Naive thymus-derived CD4-positive, alpha-beta T cell (primary cell): ENCODE data around the gene SOHLH1. TPM values are rescaled to one million over a fixed set of nuclear protein-coding genes. Genes with fewer than 3 reads are reported as not detected.

Experiments used
- ATAC-seq: fragments of 150-1000 bp; cut with Tn5 transposase; 2 replicates; pipeline ENCODE4 v1.10.0; 2021; ENCODE audit warnings: mild to moderate bottlenecking, moderate library complexity
- CTCF ChIA-PET: fragments of 350-600 bp; sonication (Branson Sonifier 250); formaldehyde crosslinking; loops from one replicate; lab custom pipeline; 2021; ENCODE audit warnings: antibody characterized with exemption; lab: Charles Lee
- POLR2A ChIA-PET: fragments of 350-600 bp; sonication (Branson Sonifier 250); formaldehyde crosslinking; loops from one replicate; lab custom pipeline; 2021; ENCODE audit warnings: antibody characterized with exemption, inconsistent platforms; lab: Charles Lee
- DNase-seq, 9 donors: peaks; one replicate each; pipeline versions ENCODE4 v3.0.0 to v3.0.0-alpha.2; 2020 to 2022; ENCODE audit warnings: mixed read lengths in 1 of 9
- H3K27ac ChIP-seq: one replicate; pipeline ENCODE4 v1.7.0; 2013; ENCODE audit warnings: mild to moderate bottlenecking, low read depth, low read length, moderate library complexity
- H3K27me3 ChIP-seq, 2 donors: one replicate each; pipeline ENCODE4 v1.7.0; 2013; ENCODE audit warnings: low read length in 2 of 2, mild to moderate bottlenecking in 2 of 2, moderate library complexity in 2 of 2; ENCODE audit not compliant: control insufficient read depth in 2 of 2, insufficient read depth in 2 of 2
- H3K36me3 ChIP-seq, 3 experiments: 1 replicate in 2 of 3; 2 replicates in 1 of 3; pipeline ENCODE4 v1.7.0; 2013; ENCODE audit warnings: low read length in 3 of 3, mild to moderate bottlenecking in 3 of 3, moderate library complexity in 1 of 3; ENCODE audit not compliant: insufficient read depth in 3 of 3, control insufficient read depth in 2 of 3
- H3K4me1 ChIP-seq, 2 donors: one replicate each; pipeline ENCODE4 v1.7.0; 2013; ENCODE audit warnings: low read length in 2 of 2, mild to moderate bottlenecking in 2 of 2, moderate library complexity in 1 of 2; ENCODE audit not compliant: control insufficient read depth in 2 of 2, insufficient read depth in 2 of 2
- H3K4me3 ChIP-seq: 2 replicates; pipeline ENCODE4 v1.7.0; 2013; ENCODE audit warnings: mild to moderate bottlenecking, low read length
- H3K9me3 ChIP-seq, 3 experiments: 1 replicate in 2 of 3; 2 replicates in 1 of 3; pipeline ENCODE4 v1.7.0; 2013; ENCODE audit warnings: low read length in 3 of 3; ENCODE audit not compliant: control insufficient read depth in 2 of 3
- H3K27ac Mint-ChIP-seq, 9 donors: one replicate each; pipeline ENCODE4 v1.8.0; 2020 to 2022; ENCODE audit warnings: mixed read lengths in 9 of 9, mild to moderate bottlenecking in 8 of 9, moderate library complexity in 5 of 9, inconsistent platforms in 2 of 9
- H3K27me3 Mint-ChIP-seq, 5 donors: one replicate each; pipeline ENCODE4 v1.8.0; 2021 to 2022; ENCODE audit warnings: mixed read lengths in 5 of 5, mild to moderate bottlenecking in 1 of 5
- H3K36me3 Mint-ChIP-seq, 5 donors: one replicate each; pipeline ENCODE4 v1.8.0; 2020 to 2022; ENCODE audit warnings: mixed read lengths in 5 of 5, mild to moderate bottlenecking in 3 of 5, inconsistent platforms in 1 of 5
- H3K4me1 Mint-ChIP-seq, 7 donors: one replicate each; pipeline ENCODE4 v1.8.0; 2020 to 2022; ENCODE audit warnings: mixed read lengths in 7 of 7, mild to moderate bottlenecking in 3 of 7, inconsistent platforms in 1 of 7
- H3K4me3 Mint-ChIP-seq, 10 donors: one replicate each; pipeline ENCODE4 v1.8.0; 2020 to 2022; ENCODE audit warnings: mild to moderate bottlenecking in 10 of 10, mixed read lengths in 10 of 10, moderate library complexity in 6 of 10, inconsistent platforms in 2 of 10
- H3K9me3 Mint-ChIP-seq, 11 donors: one replicate each; pipeline ENCODE4 v1.8.0; 2020 to 2022; ENCODE audit warnings: mixed read lengths in 11 of 11, mild to moderate bottlenecking in 4 of 11, inconsistent platforms in 1 of 11, moderate library complexity in 1 of 11
- intact Hi-C, 2 donors: fragments of 100-400 bp; cut with micrococcal nuclease; formaldehyde crosslinking; loops; one replicate each; pipeline ENCODE4 v1.15.1; 2023
- polyA plus RNA-seq, 2 donors: library from polyadenylated mRNA; unstranded; fragments of 300-500 nt; fragmentation: Illumina TruSeq; gene quantifications; one replicate each; pipeline ENCODE4 v1.2.3, GENCODE V29; 2021
- total RNA-seq, 6 experiments: library from RNA in 5 of 6; stranded (reverse) in 5 of 6; gene quantifications; 1 replicate in 5 of 6; 2 replicates in 1 of 6; pipeline ENCODE4 v1.2.3 and lab custom pipeline; 2021 to 2026

Gene SOHLH1
- total and polyA plus RNA-seq, 7 experiments from 2014 or later, result not detected

DNA sequence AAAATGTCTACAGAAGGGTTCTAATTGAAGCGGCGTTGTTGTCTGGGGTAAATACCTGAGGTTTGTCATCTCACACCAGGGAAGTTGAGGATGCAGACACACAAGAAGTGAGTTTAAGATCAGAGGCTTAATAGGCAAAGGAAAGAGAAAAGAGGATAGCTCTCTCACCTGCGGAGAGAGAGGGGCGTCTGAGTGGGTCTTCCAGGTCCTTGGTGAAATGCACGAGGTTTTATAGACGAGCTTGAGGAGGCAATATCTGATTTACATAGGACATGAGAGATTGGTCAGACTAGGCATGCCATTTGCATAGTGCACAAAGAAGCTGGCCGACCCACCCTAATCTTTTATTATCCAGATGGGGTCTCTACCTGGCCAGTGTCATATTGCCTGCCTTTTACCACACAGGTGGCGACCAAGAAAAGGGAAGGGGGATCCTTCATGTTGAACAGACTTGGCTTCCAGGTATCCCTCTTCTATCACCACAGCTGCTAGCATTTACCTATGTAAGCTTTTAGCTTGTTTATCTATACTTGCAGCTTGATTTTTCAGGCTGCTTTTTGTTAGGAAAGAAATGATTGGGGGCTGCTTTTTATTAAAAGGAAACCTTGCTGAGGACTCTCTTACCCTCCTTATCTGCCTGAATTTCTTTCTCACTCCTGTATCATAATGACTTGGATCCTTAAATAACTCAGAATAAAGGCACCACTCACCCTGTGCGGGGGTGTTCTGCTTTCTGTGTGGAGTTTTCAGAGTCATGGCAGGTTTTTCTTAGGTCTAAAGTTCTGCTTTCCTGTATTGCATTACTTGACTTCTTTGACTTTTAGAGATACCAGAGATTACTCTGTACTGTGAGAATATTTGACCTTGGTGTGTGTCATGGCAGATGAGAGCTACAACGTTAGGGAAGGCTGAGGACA lies 50.5 kb downstream of the SOHLH1 start:
- POLR2A ChIA-PET, result no interaction called here
- Mint-ChIP-seq H3K4me3 (no peak overlapping the region), H3K4me1 (no peaks in the 10 kb centered on the region), H3K27ac (no peak overlapping the region), H3K27me3 (peaks cover 0 to 28% (median 11%) of the 10 kb centered on the region in 5 donors), H3K9me3 (peaks cover 23 to 67% (median 42%) of the 10 kb centered on the region in 11 donors), H3K36me3 (peaks cover 0 to 18% (median 0%) of the 10 kb centered on the region in 5 donors)
- CTCF ChIA-PET, result no interaction called here
- no peak for DNase-seq
- intact Hi-C loops, result no loop called here
- no peaks in the 10 kb centered on the region for H3K36me3 ChIP-seq
- no peak overlapping the region for H3K4me3 ChIP-seq
- H3K4me1 ChIP-seq, result no peaks in the 10 kb centered on the region
- H3K27ac ChIP-seq, result no peak overlapping the region
- no peaks in the 10 kb centered on the region for H3K27me3 ChIP-seq
- no peak for ATAC-seq
- peaks cover 0 to 40% (median 0%) of the 10 kb centered on the region in 3 experiments for H3K9me3 ChIP-seq

DNA sequence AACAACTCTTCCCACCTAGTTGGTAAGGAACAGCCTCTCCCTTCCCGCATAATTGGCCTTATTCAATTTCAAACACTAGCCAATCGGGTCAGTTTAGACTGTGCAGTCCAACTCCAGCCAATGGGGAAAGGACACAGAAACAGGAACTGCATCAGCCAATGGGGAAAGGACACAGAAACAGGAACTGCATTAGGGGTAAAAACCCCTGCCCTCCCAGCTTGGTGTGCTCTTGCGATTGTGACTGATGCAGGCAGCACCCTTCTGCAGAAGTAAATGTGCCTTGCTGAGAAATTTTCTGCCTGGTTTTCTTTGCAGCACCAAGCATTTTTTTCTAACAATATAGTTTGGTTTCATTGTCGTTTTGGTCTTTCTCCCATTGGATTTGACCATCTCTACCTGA lies 51.4 kb downstream of the SOHLH1 start:
- peaks cover 23 to 75% (median 48%) of the 10 kb centered on the region in 11 donors for H3K9me3 Mint-ChIP-seq
- ATAC-seq (no peak), DNase-seq (no peak)
- H3K27ac ChIP-seq, result no peak overlapping the region
- peaks cover 0 to 18% (median 0%) of the 10 kb centered on the region in 5 donors for H3K36me3 Mint-ChIP-seq
- no peaks in the 10 kb centered on the region for H3K4me1 Mint-ChIP-seq
- POLR2A ChIA-PET, result no interaction called here
- intact Hi-C loops, result no loop called here
- peaks cover 0 to 25% (median 11%) of the 10 kb centered on the region in 5 donors for H3K27me3 Mint-ChIP-seq
- peaks cover 0 to 40% (median 0%) of the 10 kb centered on the region in 3 experiments for H3K9me3 ChIP-seq
- H3K36me3 ChIP-seq, result no peaks in the 10 kb centered on the region
- H3K4me3 ChIP-seq, result no peak overlapping the region
- H3K27me3 ChIP-seq, result no peaks in the 10 kb centered on the region
- H3K4me1 ChIP-seq, result no peaks in the 10 kb centered on the region
- no peak overlapping the region for H3K27ac Mint-ChIP-seq
- CTCF ChIA-PET, result no interaction called here
- H3K4me3 Mint-ChIP-seq, result no peak overlapping the region

DNA sequence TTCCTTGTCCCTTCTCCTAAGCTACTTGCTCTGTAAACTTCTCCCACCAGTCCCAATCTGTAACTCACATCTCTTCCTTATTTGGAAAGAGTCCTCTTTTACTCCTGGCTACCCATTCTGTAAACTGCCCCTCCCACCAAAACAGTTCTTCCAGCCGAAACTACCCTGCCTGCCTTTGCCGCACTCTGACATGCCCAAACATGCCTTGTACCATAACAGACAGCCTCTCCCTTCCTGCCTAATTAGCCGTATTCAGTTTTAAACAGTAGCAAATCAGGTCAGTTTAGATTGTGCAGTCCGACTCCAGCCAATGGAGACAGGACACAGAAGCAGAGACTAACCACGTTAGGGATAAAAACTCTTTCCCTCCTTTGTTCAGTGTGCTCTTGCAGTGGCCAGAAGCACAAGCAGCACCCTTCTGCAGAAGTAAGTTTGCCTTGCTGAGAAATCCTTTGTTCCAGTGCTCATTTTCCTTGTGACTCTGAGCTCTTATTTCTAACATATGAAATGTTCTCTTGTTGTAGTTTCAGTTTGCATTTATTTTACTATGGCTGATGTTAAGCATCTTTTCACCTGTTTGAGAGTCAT lies 54.6 kb downstream of the SOHLH1 start:
- POLR2A ChIA-PET, result no interaction called here
- peaks cover 0 to 23% (median 4%) of the 10 kb centered on the region in 5 donors for H3K36me3 Mint-ChIP-seq

More for the DNA sequence above, 54.6 kb downstream of the SOHLH1 start:
- DNase-seq, result no peak
- Histone ChIP-seq H3K27ac (no peak overlapping the region), H3K9me3 (peaks cover 0 to 40% (median 0%) of the 10 kb centered on the region in 3 experiments), H3K27me3 (no peaks in the 10 kb centered on the region), H3K4me1 (no peaks in the 10 kb centered on the region), H3K36me3 (no peaks in the 10 kb centered on the region), H3K4me3 (no peak overlapping the region)
- intact Hi-C loops, result no loop called here
- peaks cover 0 to 4% (median 0%) of the 10 kb centered on the region in 7 donors for H3K4me1 Mint-ChIP-seq
- ATAC-seq, result no peak
- peak overlapping the region in 1 of 9 donors; percentile 56 for H3K27ac Mint-ChIP-seq
- H3K27me3 Mint-ChIP-seq, result peaks cover 0 to 30% (median 16%) of the 10 kb centered on the region in 5 donors
- H3K9me3 Mint-ChIP-seq, result peaks cover 17 to 71% (median 43%) of the 10 kb centered on the region in 11 donors
- CTCF ChIA-PET, result no interaction called here
- H3K4me3 Mint-ChIP-seq, result peak overlapping the region in 1 of 10 donors; percentile 42

Other genes starting within 250 kb of the SOHLH1 start
- gene PPP1R26, start 219.7 kb downstream of the SOHLH1 start, total RNA-seq, result 1 to 10 TPM in 1 of 5 experiments, under 1 TPM in 3, not detected in 1; 0.19 to 5.6 (median 0.43) TPM
- under 1 TPM in 1 of 2 donors, not detected in 1; 0.05 TPM for gene PPP1R26, start 219.7 kb downstream of the SOHLH1 start, polyA plus RNA-seq
- 10 to 100 TPM; 19.4 to 32.3 (median 28.3) TPM for gene MRPS2, start 198.8 kb downstream of the SOHLH1 start, total RNA-seq
- 10 to 100 TPM; 48.9 to 66.1 TPM for gene MRPS2, start 198.8 kb downstream of the SOHLH1 start, polyA plus RNA-seq
- not detected for gene LCN1, start 178.0 kb downstream of the SOHLH1 start, total RNA-seq
- not detected for gene LCN1, start 178.0 kb downstream of the SOHLH1 start, polyA plus RNA-seq
- gene OBP2A, start 153.4 kb downstream of the SOHLH1 start, total RNA-seq, result not detected
- gene OBP2A, start 153.4 kb downstream of the SOHLH1 start, polyA plus RNA-seq, result not detected
- not detected for gene PAEP, start 137.7 kb downstream of the SOHLH1 start, total RNA-seq
- gene PAEP, start 137.7 kb downstream of the SOHLH1 start, polyA plus RNA-seq, result not detected
- gene GLT6D1, start 59.9 kb downstream of the SOHLH1 start, total RNA-seq, result not detected
- gene GLT6D1, start 59.9 kb downstream of the SOHLH1 start, polyA plus RNA-seq, result not detected
- gene LCN9, start 36.2 kb downstream of the SOHLH1 start, total RNA-seq, result not detected
- not detected for gene LCN9, start 36.2 kb downstream of the SOHLH1 start, polyA plus RNA-seq
- under 1 TPM in 1 of 5 experiments, not detected in 4; 0.29 TPM for gene KCNT1, start 2.7 kb upstream of the SOHLH1 start, total RNA-seq
- not detected for gene KCNT1, start 2.7 kb upstream of the SOHLH1 start, polyA plus RNA-seq
- 10 to 100 TPM; 16.4 to 34.3 (median 23.6) TPM for gene CAMSAP1, start 208.1 kb upstream of the SOHLH1 start, total RNA-seq
- 1 to 10 TPM in 1 of 2 donors, under 1 TPM in 1; 0.65 to 4.0 TPM for gene CAMSAP1, start 208.1 kb upstream of the SOHLH1 start, polyA plus RNA-seq